Measurements from ENCODE around the gene ADARB2.

The ADARB2 gene

DNA sequence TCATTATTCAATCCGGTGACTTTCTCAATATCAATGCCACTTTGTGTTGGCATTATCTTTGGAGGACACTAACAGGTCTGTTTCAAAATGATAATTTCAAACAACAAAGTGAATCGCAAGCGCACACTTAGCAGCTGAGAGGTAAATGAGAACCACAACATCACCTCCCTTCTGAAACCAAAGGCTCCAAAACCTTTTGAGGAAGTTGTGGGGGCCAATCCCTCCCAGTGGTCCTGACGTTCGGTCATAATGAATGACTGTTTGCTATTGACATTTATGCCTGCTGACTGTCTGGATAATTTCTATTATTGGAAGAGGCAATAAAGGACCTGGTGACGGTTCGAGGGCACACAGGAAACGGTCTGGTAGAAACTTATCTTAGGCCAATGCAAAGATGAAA, 1.8 kb downstream of the ADARB2 start:
- no peak for DNase-seq

DNA sequence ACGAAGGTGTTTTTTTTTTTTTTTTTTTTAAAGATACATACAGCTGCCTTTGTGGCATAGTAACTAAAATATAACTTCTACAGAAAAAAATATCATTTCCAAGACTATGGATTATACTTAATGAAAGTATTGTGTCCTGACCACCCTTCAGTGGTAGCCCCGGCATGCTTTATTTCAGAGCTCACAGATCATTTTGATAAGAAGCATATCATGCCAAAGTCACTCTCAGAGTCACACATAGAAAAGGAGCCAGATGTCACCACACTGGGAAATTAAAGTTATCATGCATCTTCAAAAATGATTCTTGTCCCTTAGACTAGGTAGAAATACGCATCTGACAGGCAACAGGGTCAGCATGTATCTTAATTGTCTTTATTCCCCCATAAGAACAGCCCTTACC, 3.0 kb downstream of the ADARB2 start:
- no peak for DNase-seq

DNA sequence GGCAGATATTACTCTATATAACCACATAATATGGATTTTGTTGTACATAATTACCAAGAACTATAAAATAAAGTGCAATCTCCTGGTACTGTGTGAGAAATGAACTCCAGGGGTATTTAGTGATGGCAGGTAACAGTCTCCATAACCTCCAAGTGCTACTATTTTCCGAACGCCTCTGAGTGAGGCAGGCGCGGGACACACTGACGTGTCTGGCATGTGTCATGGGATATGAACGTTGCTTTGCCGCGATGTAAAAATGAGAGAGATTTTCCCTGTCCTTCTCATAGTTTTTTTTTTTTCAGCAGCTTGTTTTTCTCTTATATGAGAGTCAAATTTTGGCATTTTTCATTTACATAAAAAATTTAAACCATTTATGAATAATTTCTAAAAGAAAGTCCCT, 3.6 kb downstream of the ADARB2 start:
- no peak for DNase-seq

DNA sequence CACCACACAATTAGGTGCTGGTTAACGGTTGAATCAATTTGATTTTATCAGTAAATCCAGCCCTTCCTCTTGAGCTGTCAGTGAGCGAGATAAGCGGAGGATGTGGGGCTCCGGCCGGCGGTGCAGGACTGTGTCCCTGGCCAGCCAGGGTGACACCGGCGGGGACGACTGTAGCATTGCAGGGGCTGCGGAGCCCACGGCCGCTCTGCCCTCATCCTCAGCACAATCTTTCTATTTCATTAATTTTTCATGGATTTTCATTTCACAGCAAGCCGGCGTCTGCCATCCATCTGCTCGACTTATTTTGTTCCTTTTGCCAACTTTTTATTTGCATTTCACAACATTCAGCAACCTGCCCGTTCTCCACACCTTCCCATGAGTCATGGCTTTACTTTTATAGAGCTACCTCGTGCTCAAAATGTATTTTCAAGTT, 4.7 kb downstream of the ADARB2 start:
- DNase-seq: no peak

GRCh38 chr10:1731592-1731991, 5.7 kb downstream of the ADARB2 start:
- DNase-seq: no peak

GRCh38 chr10:1729751-1730150, 7.6 kb downstream of the ADARB2 start:
- DNase-seq: no peak

DNA sequence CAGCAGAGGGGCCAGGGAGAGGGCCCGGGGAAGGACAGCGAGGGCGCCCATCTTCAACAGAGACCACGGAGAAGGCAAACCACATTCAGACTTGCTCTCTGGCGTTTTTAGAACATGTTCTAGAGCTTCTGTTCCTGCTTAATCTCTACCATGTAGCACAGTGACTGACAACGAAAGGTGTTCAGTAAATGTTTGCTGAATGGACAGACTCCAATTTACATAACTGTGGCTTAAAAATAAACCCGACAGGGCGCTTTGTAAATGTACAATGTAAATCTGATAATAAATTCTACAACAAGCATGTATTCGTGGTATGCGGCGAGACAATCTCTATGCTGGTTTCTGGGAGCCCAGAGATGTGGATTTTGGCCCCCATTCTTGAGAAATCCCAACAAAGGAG, 10.5 kb downstream of the ADARB2 start:
- DNase-seq: no peak

DNA sequence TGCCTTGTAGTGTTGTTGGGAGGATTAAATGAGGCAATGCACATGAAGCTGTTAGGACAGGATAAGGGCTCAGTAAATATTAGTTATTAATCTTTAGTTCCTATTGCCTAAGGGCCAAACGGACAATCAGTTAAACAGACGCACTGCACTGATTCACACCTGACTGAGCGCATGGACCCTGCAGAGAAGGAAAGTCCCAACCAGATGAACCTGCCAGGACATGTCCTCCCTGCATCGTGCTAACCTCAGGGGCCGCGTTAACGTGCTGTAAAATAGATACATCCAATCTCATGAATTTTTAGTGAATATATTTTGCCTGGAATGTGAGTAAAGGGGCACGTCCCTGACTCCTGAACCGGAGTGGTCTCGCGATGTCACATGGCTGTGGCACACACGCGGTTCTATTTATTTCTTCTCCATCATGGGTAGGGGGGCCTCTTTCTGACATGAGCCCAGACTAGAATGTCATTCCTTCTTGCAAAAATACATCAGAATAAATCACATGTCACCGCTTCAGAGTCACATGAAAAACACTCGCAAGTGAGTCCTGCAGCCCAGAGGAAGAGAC, 12.3 kb downstream of the ADARB2 start:
- DNase-seq: no peak

- DNase-seq: no peak
Measured at GRCh38 chr10:1716839-1717238, 20.5 kb downstream of the ADARB2 start.

- no peak for DNase-seq
Measured at GRCh38 chr10:1715821-1716220, 21.5 kb downstream of the ADARB2 start.

DNA sequence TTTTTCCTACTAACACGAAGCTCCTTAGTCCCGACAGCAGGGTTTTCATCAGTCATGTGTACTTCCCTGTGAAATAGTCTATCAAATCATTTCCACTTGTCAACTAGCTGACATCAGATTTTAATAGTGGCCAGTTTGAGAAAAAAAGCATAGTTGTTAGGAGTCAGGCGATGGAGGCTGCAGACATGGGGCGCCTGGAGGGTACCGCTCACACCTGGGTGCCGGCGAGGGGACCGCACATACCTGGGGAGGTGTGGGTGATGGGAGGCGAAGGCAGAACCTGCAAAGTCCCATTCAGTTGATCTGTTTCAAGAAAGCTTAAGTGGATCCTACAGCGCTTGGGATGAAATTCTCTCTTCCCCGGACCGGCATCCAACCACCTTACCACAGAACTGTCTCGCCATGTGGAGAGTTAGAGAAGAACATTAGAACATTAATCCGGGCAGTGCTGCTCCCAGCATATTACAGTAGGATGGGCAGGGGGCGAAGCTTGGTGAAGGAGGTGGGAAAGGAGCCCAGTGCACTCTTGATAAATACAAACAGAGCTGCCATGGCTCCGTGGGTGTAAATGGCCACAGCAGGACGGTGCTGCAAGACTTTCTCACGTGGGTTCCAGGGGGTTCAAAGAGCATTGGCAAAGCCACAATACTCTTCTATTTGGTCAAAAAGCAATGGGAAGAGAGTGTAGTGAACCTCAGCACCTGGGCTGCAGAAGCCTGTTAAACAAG, 24.2 kb downstream of the ADARB2 start:
- DNase-seq: no peak

DNA sequence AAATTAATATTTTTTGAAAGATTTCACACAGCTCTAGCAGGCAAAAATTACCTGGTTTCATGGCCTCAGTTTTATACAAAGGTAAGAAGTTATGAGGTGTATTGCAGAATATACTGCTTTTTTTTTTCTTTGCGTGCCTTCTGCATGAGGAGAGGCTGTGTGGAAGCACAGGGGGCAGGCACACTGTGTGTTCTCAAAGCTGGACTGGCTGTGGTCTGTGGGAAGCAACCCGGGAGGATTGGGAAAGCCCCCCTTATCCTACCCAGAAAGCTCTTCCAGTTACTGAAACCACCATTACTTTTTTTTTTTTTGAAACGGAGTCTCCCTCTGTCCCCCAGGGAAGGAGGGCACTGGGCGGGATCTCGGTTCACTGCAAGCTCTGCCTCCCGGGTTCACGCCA, 25.0 kb downstream of the ADARB2 start:
- no peak for DNase-seq

DNA sequence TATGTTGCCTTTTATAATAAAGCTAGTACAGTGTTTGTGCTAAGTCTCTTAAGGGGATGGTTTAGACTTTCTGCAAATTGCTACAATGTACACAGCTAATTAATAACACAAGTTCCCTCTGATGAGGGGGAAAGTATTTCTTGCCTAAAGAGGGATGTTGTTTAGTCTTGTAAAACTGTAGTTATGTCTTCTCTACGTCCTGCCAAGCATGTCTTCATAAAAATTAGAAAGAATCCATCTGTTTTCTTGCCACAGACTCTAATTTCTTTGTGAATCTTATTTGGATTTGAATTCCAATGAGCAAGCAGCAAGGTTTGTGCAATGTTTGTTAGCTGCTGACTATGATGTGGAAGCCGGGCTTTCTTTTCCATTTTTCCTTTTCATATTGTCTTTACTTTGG, 28.2 kb downstream of the ADARB2 start:
- DNase-seq: no peak

DNA sequence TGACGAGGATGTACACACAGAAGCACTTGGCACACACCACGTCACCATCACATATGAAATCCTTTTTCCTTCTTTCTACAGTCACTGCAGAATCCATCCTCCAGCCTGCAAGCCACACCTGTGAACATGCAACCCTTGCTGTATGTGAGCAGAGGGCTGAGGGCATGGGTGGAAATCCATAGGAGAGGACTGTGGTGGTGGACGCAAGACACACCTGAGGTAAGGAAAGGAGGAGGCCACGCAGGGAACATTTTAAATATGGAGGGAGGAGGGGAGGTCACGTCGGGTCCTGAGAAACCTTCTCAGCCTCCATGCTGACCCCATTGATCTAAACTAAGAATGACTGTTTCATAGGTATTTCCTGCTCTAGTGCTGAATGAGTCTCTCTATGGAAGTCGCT, 28.6 kb downstream of the ADARB2 start:
- no peak for DNase-seq

GRCh38 chr10:1706711-1707110, 30.6 kb downstream of the ADARB2 start:
- DNase-seq: no peak

GRCh38 chr10:1706256-1706655, 31.1 kb downstream of the ADARB2 start:
- DNase-seq: no peak

DNA sequence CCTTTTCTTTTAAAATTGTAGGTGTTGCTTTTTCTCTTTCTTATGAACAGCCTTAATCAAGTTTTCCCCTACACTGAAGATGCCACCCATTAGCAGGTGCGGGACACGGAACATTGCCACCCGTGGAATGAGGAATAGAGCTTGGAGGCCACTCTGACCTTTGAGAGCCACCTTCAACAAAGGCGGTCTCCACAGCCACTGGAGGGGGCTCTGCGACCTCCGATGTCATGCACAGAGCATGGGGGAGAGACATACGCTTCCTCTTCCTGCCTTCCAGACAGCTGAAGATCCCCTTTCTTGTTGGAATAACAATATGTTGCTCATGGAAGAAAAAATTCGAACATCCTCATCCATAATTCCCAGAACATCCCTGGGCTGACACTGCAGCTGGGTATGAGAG, 39.1 kb downstream of the ADARB2 start:
- no peak for DNase-seq

DNA sequence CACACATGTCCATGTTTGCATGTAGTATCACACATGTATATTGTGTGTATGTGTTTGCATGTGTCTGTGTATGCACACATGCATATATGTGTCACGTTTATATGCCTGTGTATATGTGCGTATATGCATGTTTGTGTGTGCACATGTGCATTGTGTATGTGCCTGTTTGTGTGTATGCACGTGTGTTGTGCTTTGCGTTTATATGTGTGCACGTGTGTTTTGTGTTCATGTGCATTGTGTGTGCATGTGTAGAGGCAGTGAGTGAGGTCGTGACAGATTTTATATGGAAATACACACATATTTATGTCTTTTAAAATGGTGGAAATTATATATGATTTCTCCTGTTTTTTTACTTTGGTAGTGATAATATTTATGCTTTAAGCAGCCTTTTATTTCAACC, 41.2 kb downstream of the ADARB2 start:
- DNase-seq: no peak

DNA sequence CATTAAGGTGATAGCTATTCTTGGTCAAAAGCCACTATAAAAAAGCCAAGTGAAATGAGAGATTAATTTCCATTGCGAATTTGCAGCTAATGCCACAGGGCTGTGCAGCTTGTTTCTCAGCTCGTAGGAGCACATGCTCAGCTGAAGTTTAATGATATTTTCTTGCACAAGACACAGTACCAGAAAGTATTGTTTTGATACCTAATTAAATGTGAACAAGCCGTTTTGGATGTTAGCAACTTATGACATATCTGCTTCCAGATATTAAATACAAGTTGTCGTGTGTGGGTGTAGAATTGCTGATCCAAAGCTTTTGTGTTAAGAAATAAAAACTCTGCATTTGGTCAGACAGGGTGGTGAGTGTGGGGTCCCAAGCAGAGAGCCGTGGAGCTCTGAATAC, 47.2 kb downstream of the ADARB2 start:
- DNase-seq: no peak

DNA sequence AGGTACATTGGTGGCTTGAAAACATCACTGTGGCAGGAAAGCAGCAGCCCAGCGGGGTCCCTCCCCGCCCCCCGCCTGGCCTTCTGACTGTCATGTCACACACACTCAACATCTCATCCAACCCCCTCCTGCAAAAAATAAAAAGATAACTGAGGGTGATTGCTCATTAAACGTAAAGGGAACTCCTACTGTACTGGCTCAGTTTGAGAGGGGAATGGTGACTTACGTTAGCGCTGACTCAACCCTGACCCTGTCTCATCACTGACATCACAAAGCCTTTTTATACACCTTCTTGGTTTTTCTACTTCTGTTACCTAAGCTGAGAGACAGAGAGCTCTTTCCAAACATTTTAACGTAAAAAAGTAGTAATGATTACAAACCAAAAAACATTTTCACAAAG, 48.8 kb downstream of the ADARB2 start:
- no peak for DNase-seq

- DNase-seq: no peak
Measured at GRCh38 chr10:1687623-1688150, 49.6 kb downstream of the ADARB2 start.

DNA sequence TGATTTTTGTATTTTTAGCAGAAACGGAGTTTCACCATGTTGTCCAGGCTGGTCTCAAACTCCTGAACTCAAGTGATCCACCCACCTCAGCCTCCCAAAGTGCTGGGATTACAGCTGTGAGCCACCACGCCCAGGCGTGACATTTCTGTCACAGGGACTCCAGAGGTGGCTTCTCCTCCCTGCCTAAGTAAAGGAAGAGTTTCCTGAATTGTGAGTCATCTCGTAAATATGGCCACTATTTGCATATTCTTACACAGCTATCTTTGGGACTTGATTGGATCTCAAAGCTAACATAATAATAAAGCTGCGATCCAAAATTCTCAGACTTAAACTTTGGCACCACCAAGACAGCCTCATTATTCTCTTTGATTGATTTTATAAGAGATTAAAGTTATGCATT, 50.1 kb downstream of the ADARB2 start:
- no peak for DNase-seq

DNA sequence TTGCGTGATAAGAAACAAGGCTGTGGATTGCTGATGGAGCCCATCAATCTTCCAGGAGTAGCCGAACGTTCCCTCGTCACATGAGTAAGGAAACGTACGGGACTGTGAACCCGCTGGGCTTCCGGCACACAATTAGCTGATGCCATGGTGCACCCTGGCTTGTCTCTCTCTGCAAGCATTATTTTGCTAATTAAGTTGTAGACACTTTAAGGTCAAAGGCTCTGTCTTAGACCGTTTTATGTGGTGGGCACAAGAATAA, 50.9 kb downstream of the ADARB2 start:
- no peak for DNase-seq

GRCh38 chr10:1685699-1686490, 51.4 kb downstream of the ADARB2 start:
- no peak for DNase-seq

Data from hippocampal formation (tissue), 2 donors.